Bronchial epithelial cell (primary cell): ENCODE results near the gene CHRNA7. TPM values are rescaled to one million over a fixed set of nuclear protein-coding genes. Genes with fewer than 3 reads are reported as not detected.
"Not testable (repeated sequence)": the region's sequence is repeated elsewhere in the genome, so short reads cannot be mapped to it uniquely, and the experiment has no call there.

Experiments used
- DNase-seq: peaks from one replicate; pipeline ENCODE4 v3.0.0-alpha.2; 2010; ENCODE audit warnings: low read depth
- FAIRE-seq: peaks from 2 replicates; lab custom pipeline; 2011; peaks lifted over from hg19 to GRCh38; lab: Jason Lieb, UNC
- H3K27me3 ChIP-seq: 2 replicates; pipeline ENCODE4 v1.5.1; 2011; ENCODE audit warnings: low read length; ENCODE audit not compliant: control insufficient read depth, insufficient read depth
- H3K36me3 ChIP-seq: 2 replicates; pipeline ENCODE4 v1.5.1; 2011; ENCODE audit warnings: low read length; ENCODE audit not compliant: control insufficient read depth, insufficient read depth
- H3K4me3 ChIP-seq: 2 replicates; pipeline ENCODE4 v1.5.1; 2011; ENCODE audit warnings: mild to moderate bottlenecking, low read depth, low read length, control low read depth
- total RNA-seq: library from RNA; depleted of rRNA; stranded (reverse); fragments of >200 nt; gene quantifications from 2 replicates; pipeline ENCODE4 v1.2.1, GENCODE V29; 2014
- TF ChIP-seq, protein P1 (sequence below): IDR thresholded peaks from 2 replicates; pipeline ENCODE4 v1.5.1; 2011; ENCODE audit warnings: mild to moderate bottlenecking, moderate library complexity, low read length, control low read depth, inconsistent platforms; ENCODE audit not compliant: insufficient read depth, severe bottlenecking

Gene CHRNA7
- total RNA-seq, 1 donor from 2014 or later: under 0.01 TPM

DNA sequence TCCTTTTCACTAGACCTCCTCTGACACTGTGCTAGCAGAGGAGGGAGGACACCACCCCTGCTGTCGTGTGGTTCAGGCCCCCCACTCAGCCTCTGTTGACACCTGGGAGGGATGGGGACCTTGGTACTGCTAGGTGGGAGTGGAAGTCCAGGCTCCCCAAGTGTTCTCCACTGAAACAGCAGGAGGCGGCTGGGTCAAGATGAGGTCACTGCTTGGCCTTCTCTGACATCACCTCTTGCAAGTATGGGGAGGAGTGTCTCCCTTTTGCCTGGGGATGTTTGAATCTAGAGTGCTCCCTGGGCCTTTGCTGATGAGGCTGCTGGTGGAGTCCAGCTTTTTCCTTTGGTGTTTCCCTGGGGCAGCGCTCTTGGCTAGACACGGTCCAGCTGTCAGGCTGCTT lies 101.5 kb downstream of the CHRNA7 start:
- H3K27me3 ChIP-seq: no peaks in the 10 kb centered on the region
- no peak overlapping the region for H3K4me3 ChIP-seq
- FAIRE-seq (no peak), DNase-seq (no peak)
- no peaks in the 10 kb centered on the region for H3K36me3 ChIP-seq
- TF ChIP-seq, protein P1, sequence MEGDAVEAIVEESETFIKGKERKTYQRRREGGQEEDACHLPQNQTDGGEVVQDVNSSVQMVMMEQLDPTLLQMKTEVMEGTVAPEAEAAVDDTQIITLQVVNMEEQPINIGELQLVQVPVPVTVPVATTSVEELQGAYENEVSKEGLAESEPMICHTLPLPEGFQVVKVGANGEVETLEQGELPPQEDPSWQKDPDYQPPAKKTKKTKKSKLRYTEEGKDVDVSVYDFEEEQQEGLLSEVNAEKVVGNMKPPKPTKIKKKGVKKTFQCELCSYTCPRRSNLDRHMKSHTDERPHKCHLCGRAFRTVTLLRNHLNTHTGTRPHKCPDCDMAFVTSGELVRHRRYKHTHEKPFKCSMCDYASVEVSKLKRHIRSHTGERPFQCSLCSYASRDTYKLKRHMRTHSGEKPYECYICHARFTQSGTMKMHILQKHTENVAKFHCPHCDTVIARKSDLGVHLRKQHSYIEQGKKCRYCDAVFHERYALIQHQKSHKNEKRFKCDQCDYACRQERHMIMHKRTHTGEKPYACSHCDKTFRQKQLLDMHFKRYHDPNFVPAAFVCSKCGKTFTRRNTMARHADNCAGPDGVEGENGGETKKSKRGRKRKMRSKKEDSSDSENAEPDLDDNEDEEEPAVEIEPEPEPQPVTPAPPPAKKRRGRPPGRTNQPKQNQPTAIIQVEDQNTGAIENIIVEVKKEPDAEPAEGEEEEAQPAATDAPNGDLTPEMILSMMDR: no peak

- no peak for DNase-seq
- TF ChIP-seq, protein P1: no peak
- FAIRE-seq: no peak
- H3K4me3 ChIP-seq: no peak overlapping the region
- H3K36me3 ChIP-seq: no peaks in the 10 kb centered on the region
- H3K27me3 ChIP-seq: no peaks in the 10 kb centered on the region
These were observed 102.5 kb downstream of the CHRNA7 start for GRCh38 chr15:32132859-32133258.

- FAIRE-seq: no peak
These were observed 104.5 kb downstream of the CHRNA7 start for GRCh38 chr15:32134842-32135241.

GRCh38 chr15:32135335-32135734 lies 105.0 kb downstream of the CHRNA7 start:
- H3K4me3 ChIP-seq: no peak overlapping the region
- TF ChIP-seq, protein P1: no peak
- H3K36me3 ChIP-seq: no peaks in the 10 kb centered on the region
- DNase-seq (no peak), FAIRE-seq (no peak)
- no peaks in the 10 kb centered on the region for H3K27me3 ChIP-seq

More at GRCh38 chr15:32134842-32135241, 104.5 kb downstream of the CHRNA7 start:
- Histone ChIP-seq H3K27me3 (no peaks in the 10 kb centered on the region), H3K36me3 (no peaks in the 10 kb centered on the region), H3K4me3 (no peak overlapping the region)
- TF ChIP-seq, protein P1: no peak
- DNase-seq: no peak

- DNase-seq, FAIRE-seq, H3K4me3 ChIP-seq, H3K27me3 ChIP-seq, H3K36me3 ChIP-seq: not testable (repeated sequence)
These were observed 115.2 kb downstream of the CHRNA7 start for GRCh38 chr15:32145512-32145911.

DNA sequence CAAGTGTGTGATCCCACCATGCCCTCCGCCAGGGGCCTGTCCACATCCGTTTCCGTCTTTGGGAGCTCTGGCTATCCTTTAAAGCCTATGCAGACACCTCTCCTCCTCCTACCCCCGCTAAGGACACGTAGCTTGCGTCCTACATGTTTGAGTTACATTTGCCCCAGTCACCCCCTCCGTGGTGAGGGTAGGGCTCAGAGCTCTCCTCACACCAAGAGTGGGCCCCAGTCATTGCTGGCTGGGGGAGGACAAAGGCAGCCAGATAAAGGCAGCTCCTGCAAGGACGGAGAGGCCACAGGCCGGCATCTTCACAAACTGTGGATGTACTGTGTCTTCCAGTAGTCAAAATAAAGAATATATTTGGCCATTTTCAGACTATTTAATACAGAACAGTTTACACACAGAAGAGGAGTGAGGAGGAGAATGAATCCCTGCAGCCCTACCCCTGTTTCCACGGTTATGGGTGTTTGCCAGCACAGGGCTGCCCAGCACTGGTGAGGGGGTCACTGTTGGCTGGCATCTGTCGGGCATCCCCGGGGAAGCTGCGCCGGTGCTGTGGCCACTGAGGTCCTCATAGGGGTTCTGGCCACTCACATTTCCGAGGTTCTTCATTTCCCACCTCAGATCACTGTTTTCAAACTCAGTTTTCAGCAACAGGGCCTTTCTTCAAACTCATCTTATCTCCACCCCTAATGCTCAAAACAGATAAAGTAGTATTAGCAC lies 118.7 kb downstream of the CHRNA7 start:
- Histone ChIP-seq H3K4me3 (no peak overlapping the region), H3K36me3 (no peaks in the 10 kb centered on the region), H3K27me3 (no peaks in the 10 kb centered on the region)
- DNase-seq (no peak), FAIRE-seq (no peak)
- TF ChIP-seq, protein P1: no peak
